GM12878 (cell line): ENCODE measurements around the gene PORCN. TPM values are rescaled to one million over a fixed set of nuclear protein-coding genes. Genes with fewer than 3 reads are reported as not detected.

Experiments used
- ATAC-seq: fragments of 200-7000 bp; cut with Tn5 transposase; 3 replicates; pipeline ENCODE4 v1.9.1; 2020; ENCODE audit warnings: mild to moderate bottlenecking, moderate library complexity
- BruUV-seq: library from RNA; stranded (reverse); fragments of 400-500 nt; replicated peaks from 2 replicates; lab custom pipeline; 2021; lab: Mats Ljungman, UMichigan
- CTCF ChIA-PET: fragments of 300-600 bp; sonication (Branson Sonifier 250); formaldehyde crosslinking; extraction: SDS; loops from one replicate; lab custom pipeline; 2021; ENCODE audit warnings: inconsistent platforms; lab: Yijun Ruan, JAX
- POLR2A ChIA-PET: fragments of 350-600 bp; formaldehyde crosslinking; extraction: SDS; loops from one replicate; lab custom pipeline; 2021; ENCODE audit warnings: inconsistent platforms; lab: Charles Lee
- RAD21 ChIA-PET: fragments of 300-600 bp; sonication (Branson Sonifier 250); formaldehyde crosslinking; loops from one replicate; lab custom pipeline; 2023; ENCODE audit warnings: antibody characterized with exemption; ENCODE audit not compliant: unreplicated experiment; lab: Charles Lee
- SMC1A ChIA-PET: fragments of 300-600 bp; sonication (Branson Sonifier 250); formaldehyde crosslinking; loops from one replicate; lab custom pipeline; 2023; ENCODE audit not compliant: unreplicated experiment, uncharacterized antibody; lab: Charles Lee
- DNase-seq: peaks from one replicate; pipeline ENCODE4 v3.0.0-alpha.2; 2011; ENCODE audit warnings: low read depth, low spot score
- FAIRE-seq: peaks from 3 replicates; lab custom pipeline; 2011; peaks lifted over from hg19 to GRCh38; lab: Jason Lieb, UNC
- H2AFZ ChIP-seq: 2 replicates; pipeline ENCODE4 v1.6.0; 2011; ENCODE audit warnings: low read depth, low read length, control low read depth; ENCODE audit not compliant: control insufficient read depth
- H3K27ac ChIP-seq: 2 replicates; pipeline ENCODE4 v1.5.1; 2011; ENCODE audit warnings: control low read depth; ENCODE audit not compliant: control insufficient read depth, insufficient read depth
- H3K27me3 ChIP-seq, 2 experiments: replicated peaks in 1 of 2; 2 replicates each; pipeline versions ENCODE4 v1.6.0 to v1.6.1; 2011; ENCODE audit warnings: low read length in 1 of 2; ENCODE audit not compliant: control insufficient read depth in 2 of 2, insufficient read depth in 2 of 2
- H3K36me3 ChIP-seq, 2 experiments: 2 replicates each; pipeline ENCODE4 v1.5.1; 2011; ENCODE audit warnings: low read length in 1 of 2; ENCODE audit not compliant: control insufficient read depth in 2 of 2, insufficient read depth in 2 of 2
- H3K4me1 ChIP-seq: 2 replicates; pipeline ENCODE4 v1.6.1; 2011; ENCODE audit warnings: mild to moderate bottlenecking, low read length, moderate library complexity, mixed read lengths; ENCODE audit not compliant: control insufficient read depth, insufficient read depth
- H3K4me2 ChIP-seq: 2 replicates; pipeline ENCODE4 v1.6.0; 2011; ENCODE audit warnings: control low read depth; ENCODE audit not compliant: control insufficient read depth, insufficient read depth
- H3K4me3 ChIP-seq: fragments of 200-600 bp; sonication (generic); 2 replicates; pipeline ENCODE4 v1.5.1; 2016
- H3K79me2 ChIP-seq: 2 replicates; pipeline ENCODE4 v1.6.0; 2011; ENCODE audit warnings: low read length; ENCODE audit not compliant: control insufficient read depth, insufficient read depth
- H3K9ac ChIP-seq: 2 replicates; pipeline ENCODE4 v1.8.0; 2011; ENCODE audit warnings: low read length, control low read depth, mixed read lengths; ENCODE audit not compliant: control insufficient read depth, insufficient read depth
- H3K9me3 ChIP-seq: replicated peaks from 3 replicates; pipeline ENCODE4 v1.5.1; 2011; ENCODE audit warnings: mild to moderate bottlenecking, low read length; ENCODE audit not compliant: control insufficient read depth, insufficient read depth
- H4K20me1 ChIP-seq: 2 replicates; pipeline ENCODE4 v1.6.0; 2011; ENCODE audit not compliant: control insufficient read depth, insufficient read depth
- FOS ChIP-seq: IDR thresholded peaks from 3 replicates; pipeline ENCODE4 v1.6.1; 2011; ENCODE audit warnings: borderline replicate concordance; ENCODE audit not compliant: insufficient read length; ENCODE audit errors: extremely low read depth
- JUND ChIP-seq: IDR thresholded peaks from 2 replicates; pipeline ENCODE4 v1.6.1; 2012; ENCODE audit warnings: low read depth, mild to moderate bottlenecking, low read length, improper control_type of control experiment, moderate library complexity
- NFXL1 ChIP-seq: fragments of 450-650 bp; IDR thresholded peaks from 2 replicates; pipeline ENCODE4 v1.6.1; 2017; ENCODE audit warnings: antibody characterized with exemption, mild to moderate bottlenecking, borderline replicate concordance
- PAX5 ChIP-seq: IDR thresholded peaks from 2 replicates; pipeline ENCODE4 v1.6.1; 2011; ENCODE audit warnings: low read depth, low read length, borderline replicate concordance
- POU2F2 ChIP-seq: IDR thresholded peaks from 3 replicates; pipeline ENCODE4 v1.6.1; 2011; ENCODE audit warnings: low read depth, mild to moderate bottlenecking, low read length, borderline replicate concordance
- SIN3A ChIP-seq: IDR thresholded peaks from 2 replicates; pipeline ENCODE4 v1.6.1; 2012; ENCODE audit warnings: low read depth, low read length, improper control_type of control experiment
- SMC3 ChIP-seq: IDR thresholded peaks from 2 replicates; pipeline ENCODE4 v1.6.1; 2011; ENCODE audit warnings: low read length, improper control_type of control experiment, borderline replicate concordance
- ZBED1 ChIP-seq: IDR thresholded peaks from 2 replicates; pipeline ENCODE4 v1.6.1; 2016; ENCODE audit warnings: borderline replicate concordance
- ZNF274 ChIP-seq: IDR thresholded peaks from one replicate; pipeline ENCODE4 v1.8.0; 2011; ENCODE audit not compliant: insufficient read length, insufficient read depth
- WGBS: methylation state at CpG from one replicate; pipeline ENCODE4 v1.1.6; 2016; ENCODE audit warnings: low lambda C conversion rate; ENCODE audit not compliant: insufficient replicate concordance, insufficient coverage; ENCODE audit errors: missing lambda C conversion rate; 5-methylcytosine and 5-hydroxymethylcytosine counted together
- in situ Hi-C: fragments of 300-500 bp; cut with MboI; formaldehyde crosslinking; loops from 9 replicates; pipeline ENCODE4 v1.14.3; 2018; ENCODE audit warnings: mixed read lengths
- intact Hi-C: fragments of 100-400 bp; cut with micrococcal nuclease; formaldehyde crosslinking; loops from one replicate; pipeline ENCODE4 v1.14.2; 2022; ENCODE audit not compliant: unreplicated experiment
- polyA plus RNA-seq, 11 experiments: library from polyadenylated mRNA; depleted of rRNA in 4 of 11; unstranded in 6 of 11; stranded (reverse) in 5 of 11; fragments of >200 nt; fragmentation: Nextera tagmentation in 4 of 11; fragmentation: Illumina TruSeq in 1 of 11; extraction: Ambion mirVana in 4 of 11; extraction: Trizol in 1 of 11; gene quantifications; 1 replicate in 1 of 11; 2 replicates in 10 of 11; pipeline versions ENCODE4 v1.2.1 to v1.2.3, GENCODE V29; 2011 to 2016; ENCODE audit warnings: inconsistent platforms in 2 of 11, missing spikeins in 2 of 11, low read depth in 1 of 11
- total RNA-seq, 4 experiments: library from RNA; depleted of rRNA in 3 of 4; stranded (reverse); fragments of >200 nt in 3 of 4; fragmentation: Illumina TruSeq in 1 of 4; extraction: Trizol in 1 of 4; gene quantifications; 2 replicates each; pipeline versions ENCODE4 v1.2.1 to v1.2.3, GENCODE V29; 2013 to 2021
- TF ChIP-seq, protein P1 (sequence below): IDR thresholded peaks from 2 replicates; pipeline ENCODE4 v1.6.1; 2012; ENCODE audit warnings: improper control_type of control experiment, low read depth, low read length; ENCODE audit not compliant: insufficient replicate concordance
- TF ChIP-seq, protein P2 (sequence below): fragments of 450-650 bp; IDR thresholded peaks from 2 replicates; pipeline ENCODE4 v1.6.1; 2017; ENCODE audit warnings: antibody characterized with exemption, mild to moderate bottlenecking, moderate library complexity
- TF ChIP-seq, protein P3 (sequence below): IDR thresholded peaks from 2 replicates; pipeline ENCODE4 v1.6.1; 2011; ENCODE audit warnings: borderline replicate concordance, low read depth, mild to moderate bottlenecking, moderate library complexity, mixed read lengths, low read length; ENCODE audit not compliant: insufficient read depth; ENCODE audit errors: extremely low read length

Gene PORCN
- total and polyA plus RNA-seq, 10 of the 15 experiments (the other 5 are each of a cell fraction or from before 2014, with no cell fraction given): 0.27 to 21.0 (median 14.1) TPM

DNA sequence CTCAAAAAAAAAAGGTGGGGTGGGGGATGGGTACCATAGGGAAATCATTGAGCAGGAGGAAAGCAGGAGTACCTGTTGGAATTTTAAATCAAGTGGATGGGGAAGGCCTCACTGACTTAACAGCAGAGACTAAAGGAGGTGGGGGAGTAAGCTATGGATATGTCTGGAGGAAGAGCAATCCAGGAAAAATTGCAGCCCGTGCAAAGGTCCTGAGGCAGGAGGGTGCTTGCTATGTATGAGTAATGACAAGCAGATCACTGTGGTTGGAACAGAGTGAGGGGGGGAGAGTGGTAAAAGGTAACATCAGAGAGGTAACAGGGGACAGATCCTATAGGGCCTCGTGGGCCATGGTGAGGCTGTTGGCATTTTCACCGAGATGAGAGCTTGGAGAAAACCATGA is 28.6 kb upstream of the PORCN start (continued):
- TF ChIP-seq, protein P1, sequence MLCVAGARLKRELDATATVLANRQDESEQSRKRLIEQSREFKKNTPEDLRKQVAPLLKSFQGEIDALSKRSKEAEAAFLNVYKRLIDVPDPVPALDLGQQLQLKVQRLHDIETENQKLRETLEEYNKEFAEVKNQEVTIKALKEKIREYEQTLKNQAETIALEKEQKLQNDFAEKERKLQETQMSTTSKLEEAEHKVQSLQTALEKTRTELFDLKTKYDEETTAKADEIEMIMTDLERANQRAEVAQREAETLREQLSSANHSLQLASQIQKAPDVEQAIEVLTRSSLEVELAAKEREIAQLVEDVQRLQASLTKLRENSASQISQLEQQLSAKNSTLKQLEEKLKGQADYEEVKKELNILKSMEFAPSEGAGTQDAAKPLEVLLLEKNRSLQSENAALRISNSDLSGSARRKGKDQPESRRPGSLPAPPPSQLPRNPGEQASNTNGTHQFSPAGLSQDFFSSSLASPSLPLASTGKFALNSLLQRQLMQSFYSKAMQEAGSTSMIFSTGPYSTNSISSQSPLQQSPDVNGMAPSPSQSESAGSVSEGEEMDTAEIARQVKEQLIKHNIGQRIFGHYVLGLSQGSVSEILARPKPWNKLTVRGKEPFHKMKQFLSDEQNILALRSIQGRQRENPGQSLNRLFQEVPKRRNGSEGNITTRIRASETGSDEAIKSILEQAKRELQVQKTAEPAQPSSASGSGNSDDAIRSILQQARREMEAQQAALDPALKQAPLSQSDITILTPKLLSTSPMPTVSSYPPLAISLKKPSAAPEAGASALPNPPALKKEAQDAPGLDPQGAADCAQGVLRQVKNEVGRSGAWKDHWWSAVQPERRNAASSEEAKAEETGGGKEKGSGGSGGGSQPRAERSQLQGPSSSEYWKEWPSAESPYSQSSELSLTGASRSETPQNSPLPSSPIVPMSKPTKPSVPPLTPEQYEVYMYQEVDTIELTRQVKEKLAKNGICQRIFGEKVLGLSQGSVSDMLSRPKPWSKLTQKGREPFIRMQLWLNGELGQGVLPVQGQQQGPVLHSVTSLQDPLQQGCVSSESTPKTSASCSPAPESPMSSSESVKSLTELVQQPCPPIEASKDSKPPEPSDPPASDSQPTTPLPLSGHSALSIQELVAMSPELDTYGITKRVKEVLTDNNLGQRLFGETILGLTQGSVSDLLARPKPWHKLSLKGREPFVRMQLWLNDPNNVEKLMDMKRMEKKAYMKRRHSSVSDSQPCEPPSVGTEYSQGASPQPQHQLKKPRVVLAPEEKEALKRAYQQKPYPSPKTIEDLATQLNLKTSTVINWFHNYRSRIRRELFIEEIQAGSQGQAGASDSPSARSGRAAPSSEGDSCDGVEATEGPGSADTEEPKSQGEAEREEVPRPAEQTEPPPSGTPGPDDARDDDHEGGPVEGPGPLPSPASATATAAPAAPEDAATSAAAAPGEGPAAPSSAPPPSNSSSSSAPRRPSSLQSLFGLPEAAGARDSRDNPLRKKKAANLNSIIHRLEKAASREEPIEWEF: no peak
- no peak for TF ChIP-seq ZBED1
- TF ChIP-seq POU2F2: no peak

DNA sequence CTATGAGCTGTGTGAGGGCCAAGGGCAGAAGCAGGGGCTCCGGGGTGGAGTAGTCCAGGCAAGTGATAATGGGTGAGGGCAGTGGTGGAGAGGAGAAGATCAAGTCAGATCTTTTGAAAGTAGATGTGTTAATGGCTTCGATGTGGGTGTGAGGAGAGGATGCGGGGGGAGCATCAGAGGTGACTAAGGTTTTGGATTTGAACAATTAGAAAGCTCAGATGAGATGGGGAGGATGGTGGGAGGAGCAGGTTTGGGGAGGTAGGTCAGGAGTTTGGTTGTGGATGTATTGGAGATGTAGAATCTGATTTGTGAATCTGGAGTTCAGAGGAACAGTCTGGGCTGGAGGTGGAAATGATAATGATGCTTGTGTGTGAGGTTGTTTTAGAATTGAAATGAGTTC is 28.2 kb upstream of the PORCN start:
- ATAC-seq (no peak), FAIRE-seq (no peak), DNase-seq (no peak)
- H4K20me1 ChIP-seq: no peaks in the 10 kb centered on the region
- intact Hi-C loops: no loop called here
- H3K36me3 ChIP-seq: peaks cover 0 to 2% of the 10 kb centered on the region in 2 experiments; a peak in 2 of 4 replicates
- no TSS peak for BruUV-seq
- 35% methylated on average over 3 of the region's 3 CpGs for WGBS
- ChIA-PET RAD21 (no interaction called here), CTCF (no interaction called here), SMC1A (no interaction called here), POLR2A (no interaction called here)
- H3K4me3 ChIP-seq: no peak overlapping the region
- no peak overlapping the region for H3K4me2 ChIP-seq
- no peaks in the 10 kb centered on the region for H3K27me3 ChIP-seq
- H3K4me1 ChIP-seq: no peaks in the 10 kb centered on the region
- H3K9ac ChIP-seq: no peak overlapping the region
- H3K79me2 ChIP-seq: peaks cover 26% of the 10 kb centered on the region
- no peak overlapping the region for H2AFZ ChIP-seq
- H3K27ac ChIP-seq: no peak overlapping the region
- in situ Hi-C loops: no loop called here
- no peaks in the 10 kb centered on the region for H3K9me3 ChIP-seq
- TF ChIP-seq, protein P2, sequence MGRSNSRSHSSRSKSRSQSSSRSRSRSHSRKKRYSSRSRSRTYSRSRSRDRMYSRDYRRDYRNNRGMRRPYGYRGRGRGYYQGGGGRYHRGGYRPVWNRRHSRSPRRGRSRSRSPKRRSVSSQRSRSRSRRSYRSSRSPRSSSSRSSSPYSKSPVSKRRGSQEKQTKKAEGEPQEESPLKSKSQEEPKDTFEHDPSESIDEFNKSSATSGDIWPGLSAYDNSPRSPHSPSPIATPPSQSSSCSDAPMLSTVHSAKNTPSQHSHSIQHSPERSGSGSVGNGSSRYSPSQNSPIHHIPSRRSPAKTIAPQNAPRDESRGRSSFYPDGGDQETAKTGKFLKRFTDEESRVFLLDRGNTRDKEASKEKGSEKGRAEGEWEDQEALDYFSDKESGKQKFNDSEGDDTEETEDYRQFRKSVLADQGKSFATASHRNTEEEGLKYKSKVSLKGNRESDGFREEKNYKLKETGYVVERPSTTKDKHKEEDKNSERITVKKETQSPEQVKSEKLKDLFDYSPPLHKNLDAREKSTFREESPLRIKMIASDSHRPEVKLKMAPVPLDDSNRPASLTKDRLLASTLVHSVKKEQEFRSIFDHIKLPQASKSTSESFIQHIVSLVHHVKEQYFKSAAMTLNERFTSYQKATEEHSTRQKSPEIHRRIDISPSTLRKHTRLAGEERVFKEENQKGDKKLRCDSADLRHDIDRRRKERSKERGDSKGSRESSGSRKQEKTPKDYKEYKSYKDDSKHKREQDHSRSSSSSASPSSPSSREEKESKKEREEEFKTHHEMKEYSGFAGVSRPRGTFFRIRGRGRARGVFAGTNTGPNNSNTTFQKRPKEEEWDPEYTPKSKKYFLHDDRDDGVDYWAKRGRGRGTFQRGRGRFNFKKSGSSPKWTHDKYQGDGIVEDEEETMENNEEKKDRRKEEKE: no peak
- TF ChIP-seq, protein P3, sequence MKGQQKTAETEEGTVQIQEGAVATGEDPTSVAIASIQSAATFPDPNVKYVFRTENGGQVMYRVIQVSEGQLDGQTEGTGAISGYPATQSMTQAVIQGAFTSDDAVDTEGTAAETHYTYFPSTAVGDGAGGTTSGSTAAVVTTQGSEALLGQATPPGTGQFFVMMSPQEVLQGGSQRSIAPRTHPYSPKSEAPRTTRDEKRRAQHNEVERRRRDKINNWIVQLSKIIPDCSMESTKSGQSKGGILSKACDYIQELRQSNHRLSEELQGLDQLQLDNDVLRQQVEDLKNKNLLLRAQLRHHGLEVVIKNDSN: no peak
- TF ChIP-seq NFXL1 (no peak), FOS (no peak), SIN3A (no peak), JUND (no peak), SMC3 (no peak), POU2F2 (no peak), PAX5 (no peak), ZNF274 (no peak)
